LNCaP clone FGC (cell line): ENCODE measurements around the gene ROBO1.

Experiments
- DNase-seq: peaks from one replicate; pipeline ENCODE4 v3.0.0-alpha.2; 2011; ENCODE audit warnings: low read depth
- H3K4me3 ChIP-seq: 2 replicates; pipeline ENCODE4 v1.5.1; 2011; ENCODE audit warnings: mild to moderate bottlenecking, low read depth, low read length, control low read depth
- CTCF ChIP-seq: IDR thresholded peaks from 2 replicates; pipeline ENCODE4 v1.5.1; 2012; ENCODE audit warnings: mild to moderate bottlenecking; ENCODE audit not compliant: control insufficient read depth, insufficient read depth; ENCODE audit errors: extremely low read depth

The ROBO1 gene

GRCh38 chr3:79285871-79286270, 481.9 kb downstream of the ROBO1 start:
- TF ChIP-seq CTCF: no peak
- no peak for DNase-seq
- no peak overlapping the region for H3K4me3 ChIP-seq

- no peak overlapping the region for H3K4me3 ChIP-seq
- TF ChIP-seq CTCF: no peak
- DNase-seq: no peak
These were observed 482.4 kb downstream of the ROBO1 start for GRCh38 chr3:79285380-79285779.

- no peak overlapping the region for H3K4me3 ChIP-seq
- no peak for TF ChIP-seq CTCF
- DNase-seq: no peak
These were observed 483.0 kb downstream of the ROBO1 start for GRCh38 chr3:79284781-79285180.

GRCh38 chr3:79278681-79279080, 489.1 kb downstream of the ROBO1 start:
- H3K4me3 ChIP-seq: no peak overlapping the region
- TF ChIP-seq CTCF: no peak
- no peak for DNase-seq

- no peak overlapping the region for H3K4me3 ChIP-seq
- TF ChIP-seq CTCF: no peak
- DNase-seq: no peak
These were observed 499.4 kb downstream of the ROBO1 start for GRCh38 chr3:79268422-79268821.

GRCh38 chr3:79264892-79265291, 502.9 kb downstream of the ROBO1 start:
- no peak for TF ChIP-seq CTCF
- H3K4me3 ChIP-seq: no peak overlapping the region
- DNase-seq: no peak

- no peak for DNase-seq
- TF ChIP-seq CTCF: no peak
- H3K4me3 ChIP-seq: no peak overlapping the region
These were observed 504.4 kb downstream of the ROBO1 start for GRCh38 chr3:79263423-79263822.
